ENCODE data around the gene DIS3L2.

GRCh38 chr2:232183279-232183678 is 221.8 kb downstream of the DIS3L2 start:
- TF ChIP-seq POLR2A (IDR thresholded peaks at IDR 0.05; ENCODE audit: low read length): no peak
- TF ChIP-seq GATA1 (IDR thresholded peaks at IDR 0.05; ENCODE audit: low read depth, low read length): no peak

Measured in erythroblast (primary cell).